Activated CD4-positive, alpha-beta T cell treated with anti-CD3 and anti-CD28 coated beads for 4 hours (primary cell): Measurements from ENCODE around the gene KRT86.
"Not testable (repeated sequence)": the region's sequence is repeated elsewhere in the genome, so short reads cannot be mapped to it uniquely, and the experiment has no call there.

Experiments used
- DNase-seq, 2 donors: peaks; one replicate each; pipeline ENCODE4 v3.0.0-alpha.2; 2020

The KRT86 gene

GRCh38 chr12:52238916-52239646, 35.4 kb upstream of the KRT86 start:
- no peak for DNase-seq

- DNase-seq, result no peak
Observed at GRCh38 chr12:52239767-52240166, 34.7 kb upstream of the KRT86 start.

DNA sequence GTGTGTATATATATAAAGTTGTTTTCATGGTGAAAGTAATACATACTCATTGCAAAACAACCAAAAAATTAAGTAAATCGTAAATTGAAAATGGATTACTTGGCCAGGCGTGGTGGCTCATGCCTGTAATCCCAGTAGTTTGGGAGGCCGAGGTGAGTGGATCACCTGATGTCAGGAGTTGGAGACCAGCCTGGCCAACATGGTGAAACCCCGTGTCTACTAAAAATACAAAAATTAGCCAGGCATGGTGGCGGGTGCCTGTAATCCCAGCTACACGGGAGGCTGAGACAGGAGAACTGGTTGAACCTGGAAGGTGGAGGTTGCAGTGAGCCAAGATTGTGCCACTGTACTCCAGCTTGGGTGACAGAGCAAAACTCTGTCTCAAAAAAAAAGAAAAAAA, 34.2 kb upstream of the KRT86 start:
- not testable (repeated sequence) for DNase-seq

DNA sequence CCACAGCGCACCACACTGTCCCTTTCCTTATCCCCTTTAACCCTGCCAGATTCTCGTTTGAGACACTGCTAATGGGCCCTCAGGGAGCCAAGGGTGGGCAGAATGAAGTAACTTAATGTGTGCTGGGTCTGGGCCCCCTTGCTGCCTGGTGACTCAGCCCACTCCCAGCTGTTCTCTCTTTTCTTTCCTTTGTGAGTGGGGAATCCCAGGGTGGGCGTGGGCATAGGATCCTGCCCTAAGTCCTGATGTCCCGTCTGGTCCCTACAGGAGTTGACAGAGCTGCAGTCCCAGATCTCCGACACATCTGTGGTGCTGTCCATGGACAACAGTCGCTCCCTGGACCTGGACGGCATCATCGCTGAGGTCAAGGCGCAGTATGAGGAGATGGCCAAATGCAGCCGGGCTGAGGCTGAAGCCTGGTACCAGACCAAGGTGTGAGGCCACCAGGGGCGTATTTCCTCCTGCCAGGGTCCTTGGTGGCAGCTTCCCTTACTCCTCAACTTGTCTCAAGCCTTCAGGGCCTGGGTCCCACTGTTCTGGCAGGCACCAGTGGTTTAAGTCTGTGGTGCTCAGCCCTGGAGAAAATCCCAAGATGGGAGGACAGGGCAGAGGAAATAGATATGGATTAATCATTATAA, 33.1 kb upstream of the KRT86 start:
- DNase-seq, result no peak

GRCh38 chr12:52242442-52243258, 31.8 kb upstream of the KRT86 start:
- no peak for DNase-seq

GRCh38 chr12:52243259-52243855, 31.1 kb upstream of the KRT86 start:
- DNase-seq, result no peak

DNA sequence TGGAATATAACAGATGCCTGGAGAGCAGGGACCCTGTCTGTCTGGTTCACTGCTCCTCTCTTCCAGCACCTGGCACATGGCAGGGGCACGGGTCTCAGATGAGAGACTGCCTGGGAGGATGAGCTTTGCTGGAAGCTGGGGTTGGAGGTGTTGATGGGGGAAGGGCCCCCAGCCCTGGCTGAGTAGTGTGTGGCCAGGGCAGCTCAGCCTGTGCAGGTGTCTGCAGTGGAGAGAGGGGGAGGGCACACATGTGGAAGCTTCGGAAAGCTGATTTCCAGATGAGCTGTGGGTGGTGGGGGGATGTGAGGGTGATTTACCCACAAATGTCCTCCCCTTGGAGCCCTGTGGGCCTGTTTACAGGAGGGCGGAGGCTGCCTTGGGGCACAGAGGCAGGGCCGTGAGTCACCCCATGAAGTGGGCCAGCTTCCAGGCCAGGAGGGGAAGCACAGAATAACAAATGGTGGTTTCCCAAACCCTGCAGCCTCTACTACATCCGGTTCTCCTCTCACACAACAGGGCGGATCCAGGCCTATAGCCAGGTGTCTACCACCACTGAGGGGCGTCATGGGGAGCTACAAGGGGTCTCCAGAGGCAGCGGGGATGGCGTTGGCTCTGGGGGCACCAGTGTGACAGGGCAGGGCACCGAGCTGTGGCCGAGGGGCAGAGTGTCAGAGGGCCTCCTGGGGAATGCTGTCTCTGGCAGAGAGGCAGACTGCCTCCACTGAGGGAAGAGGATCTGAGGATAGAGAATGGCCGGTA, 30.4 kb upstream of the KRT86 start:
- DNase-seq, result peak; percentile 33 to 69

GRCh38 chr12:52244615-52244994, 29.8 kb upstream of the KRT86 start:
- DNase-seq, result no peak

DNA sequence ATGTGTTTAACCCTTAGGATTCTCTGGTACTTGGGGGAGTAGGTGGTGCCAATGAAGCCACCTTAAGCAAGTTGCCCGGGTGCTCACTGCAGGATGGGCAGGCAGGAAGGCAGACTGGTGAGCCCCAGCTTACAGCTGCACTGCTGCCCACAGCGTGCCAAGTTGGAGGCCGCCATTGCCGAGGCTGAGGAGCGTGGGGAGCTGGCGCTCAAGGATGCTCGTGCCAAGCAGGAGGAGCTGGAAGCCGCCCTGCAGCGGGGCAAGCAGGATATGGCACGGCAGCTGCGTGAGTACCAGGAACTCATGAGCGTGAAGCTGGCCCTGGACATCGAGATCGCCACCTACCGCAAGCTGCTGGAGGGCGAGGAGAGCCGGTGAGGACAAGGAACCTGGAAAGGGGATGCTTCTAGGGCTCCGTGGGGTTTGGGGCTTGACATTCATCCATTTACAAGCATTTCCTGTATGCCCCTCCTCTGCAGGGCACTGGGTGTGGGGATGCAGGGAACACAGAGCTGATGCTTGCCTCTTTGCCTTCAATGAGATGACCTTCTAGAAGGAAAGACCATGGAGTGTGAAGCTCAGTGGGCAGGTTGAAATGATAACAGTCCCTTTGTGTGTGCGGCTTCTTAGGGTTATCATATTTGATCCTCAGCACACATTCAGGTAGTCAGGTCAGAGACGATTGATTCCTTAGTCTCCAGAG, 29.0 kb upstream of the KRT86 start:
- no peak for DNase-seq

DNA sequence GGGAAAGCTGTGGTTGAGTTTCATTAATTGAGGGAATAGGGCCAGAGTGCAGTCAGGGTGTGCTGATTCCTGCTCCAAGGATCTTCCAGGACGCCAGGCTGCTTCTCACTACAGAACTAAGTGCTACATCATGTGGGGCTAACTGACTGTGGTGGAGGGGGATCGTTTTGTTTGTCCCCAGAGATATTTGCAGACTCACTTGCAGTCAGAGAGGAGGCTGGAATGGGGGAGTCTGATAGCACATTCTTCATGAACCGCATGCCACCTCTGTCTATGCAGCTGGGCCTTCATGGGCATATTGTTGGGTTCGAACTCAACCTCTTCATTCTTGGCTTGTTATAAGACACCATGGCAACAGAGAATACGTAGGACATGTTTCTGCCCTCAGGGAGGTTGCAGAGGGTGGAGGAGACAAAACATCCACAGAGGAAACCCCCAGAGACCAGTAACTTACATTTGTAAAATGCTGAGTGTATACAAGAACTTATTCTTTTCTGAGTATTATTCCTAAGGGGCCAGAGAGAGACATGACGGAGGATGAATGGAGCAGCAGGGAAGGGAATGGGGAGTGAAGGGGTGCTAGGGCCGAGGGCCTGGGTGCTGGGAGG, 28.4 kb upstream of the KRT86 start:
- no peak for DNase-seq

DNA sequence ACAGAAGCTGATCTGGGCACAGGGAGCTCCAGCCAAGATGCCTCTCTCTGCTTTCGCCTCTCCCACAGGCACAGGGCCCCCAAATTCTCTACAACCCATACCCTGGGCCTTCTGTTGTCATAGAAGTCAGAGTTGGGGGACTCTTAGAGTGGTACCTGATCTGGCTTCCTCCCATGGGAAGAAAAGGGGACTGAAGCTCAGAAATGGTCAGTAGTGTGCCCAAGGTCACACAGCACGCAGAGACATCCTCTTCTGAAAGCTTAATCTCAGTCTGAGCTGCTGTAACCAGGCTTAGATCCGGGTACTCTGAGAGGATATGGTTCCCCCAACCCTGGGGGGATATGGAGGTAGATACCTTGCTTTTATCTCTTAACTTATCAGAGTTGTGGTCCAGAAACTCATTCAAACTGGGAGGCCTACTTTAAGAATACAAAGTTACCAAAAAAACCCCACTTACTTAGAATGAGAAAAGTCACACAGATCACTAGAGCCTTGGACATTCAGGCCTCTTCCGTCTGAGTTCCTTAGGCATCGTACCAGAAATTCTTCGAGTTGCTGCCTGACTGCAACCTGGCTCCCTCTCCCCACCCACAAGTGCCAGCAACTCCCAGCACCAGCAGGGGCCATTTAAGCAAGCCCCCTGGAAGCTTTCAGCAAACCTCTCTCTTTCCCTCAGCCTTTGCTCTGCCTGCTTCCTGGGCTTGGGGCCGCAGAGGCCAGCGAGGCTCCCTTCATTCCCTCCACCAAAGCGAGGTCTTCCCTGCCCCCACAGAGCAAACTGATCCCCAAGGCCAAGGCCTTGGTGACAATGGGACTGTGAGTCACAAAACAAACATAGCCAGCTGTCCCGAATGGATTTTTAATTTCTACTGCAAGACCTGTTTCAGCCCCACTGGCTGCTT, 27.5 kb upstream of the KRT86 start:
- DNase-seq, result no peak

GRCh38 chr12:52247622-52248540, 26.6 kb upstream of the KRT86 start:
- no peak for DNase-seq

- DNase-seq, result no peak
Observed at GRCh38 chr12:52248541-52249461, 25.6 kb upstream of the KRT86 start.

GRCh38 chr12:52249511-52250047, 24.9 kb upstream of the KRT86 start:
- DNase-seq, result no peak

GRCh38 chr12:52250048-52250990, 24.1 kb upstream of the KRT86 start:
- no peak for DNase-seq

- no peak for DNase-seq
Observed at GRCh38 chr12:52251367-52252051, 22.9 kb upstream of the KRT86 start.
